Activated naive CD8-positive, alpha-beta T cell (primary cell): ENCODE data around the gene LARGE1.
A peak's percentile ranks its signal among the peaks of the same experiment; 100 is the strongest.

Source experiments
- H3K27ac Mint-ChIP-seq: one replicate; pipeline ENCODE4 v1.8.0; 2021; ENCODE audit warnings: mixed read lengths
- H3K27me3 Mint-ChIP-seq: one replicate; pipeline ENCODE4 v1.8.0; 2021; ENCODE audit warnings: mixed read lengths
- H3K36me3 Mint-ChIP-seq: one replicate; pipeline ENCODE4 v1.8.0; 2021; ENCODE audit warnings: mixed read lengths
- H3K4me1 Mint-ChIP-seq: one replicate; pipeline ENCODE4 v1.8.0; 2021; ENCODE audit warnings: low read depth, mixed read lengths
- H3K4me3 Mint-ChIP-seq: one replicate; pipeline ENCODE4 v1.8.0; 2021; ENCODE audit warnings: mild to moderate bottlenecking, mixed read lengths
- H3K9me3 Mint-ChIP-seq: one replicate; pipeline ENCODE4 v1.8.0; 2021; ENCODE audit warnings: low read depth, mixed read lengths

The LARGE1 gene

GRCh38 chr22:33920197-33920540, at the start of gene LARGE1:
Gene LARGE1, minus strand, starts transcription at chr22:33920476.
- Mint-ChIP-seq H3K4me1 (peaks cover 25% of the 10 kb centered on the region), H3K36me3 (no peaks in the 10 kb centered on the region), H3K4me3 (peak within 1 kb of the TSS; percentile 85), H3K27ac (no peak within 1 kb of the TSS), H3K9me3 (no peaks in the 10 kb centered on the region), H3K27me3 (peaks cover 24% of the 10 kb centered on the region)

DNA sequence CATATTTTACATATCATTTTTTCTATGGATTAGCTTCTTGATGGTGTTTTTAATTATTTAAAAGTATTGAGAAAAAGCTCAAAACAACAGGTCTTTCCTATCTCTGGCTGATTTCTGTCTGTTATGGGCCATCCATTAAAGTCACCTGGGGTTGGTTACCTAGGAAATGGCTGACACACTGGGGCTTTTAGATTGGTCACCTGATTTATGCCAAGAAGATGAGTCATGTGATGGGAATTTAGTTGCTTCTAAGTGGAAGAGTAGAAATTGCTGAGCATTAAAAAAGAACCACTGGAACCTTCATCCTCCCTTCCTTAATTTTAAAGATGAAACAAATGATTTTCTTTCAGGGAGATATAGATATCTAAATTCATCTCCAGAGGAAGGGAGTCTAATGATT, 48.8 kb upstream of the LARGE1 start:
- H3K9me3 Mint-ChIP-seq, result no peaks in the 10 kb centered on the region
- H3K4me1 Mint-ChIP-seq, result no peaks in the 10 kb centered on the region
- H3K4me3 Mint-ChIP-seq, result no peak overlapping the region
- H3K36me3 Mint-ChIP-seq, result no peaks in the 10 kb centered on the region
- H3K27me3 Mint-ChIP-seq, result peaks cover 17% of the 10 kb centered on the region
- H3K27ac Mint-ChIP-seq, result no peak overlapping the region

- Mint-ChIP-seq H3K27ac (no peak overlapping the region), H3K4me1 (no peaks in the 10 kb centered on the region)
These were observed 43.8 kb upstream of the LARGE1 start for GRCh38 chr22:33964121-33964520.

GRCh38 chr22:33962409-33962808, 42.1 kb upstream of the LARGE1 start:
- Mint-ChIP-seq H3K4me1 (no peaks in the 10 kb centered on the region), H3K27me3 (peaks cover 2% of the 10 kb centered on the region), H3K27ac (no peak overlapping the region), H3K36me3 (no peaks in the 10 kb centered on the region), H3K9me3 (no peaks in the 10 kb centered on the region), H3K4me3 (no peak overlapping the region)

More at GRCh38 chr22:33964121-33964520, 43.8 kb upstream of the LARGE1 start:
- H3K4me3 Mint-ChIP-seq, result no peak overlapping the region
- no peaks in the 10 kb centered on the region for H3K36me3 Mint-ChIP-seq
- peaks cover 3% of the 10 kb centered on the region for H3K27me3 Mint-ChIP-seq
- no peaks in the 10 kb centered on the region for H3K9me3 Mint-ChIP-seq

- no peak overlapping the region for H3K4me3 Mint-ChIP-seq
- no peaks in the 10 kb centered on the region for H3K4me1 Mint-ChIP-seq
- no peaks in the 10 kb centered on the region for H3K36me3 Mint-ChIP-seq
- H3K27ac Mint-ChIP-seq, result no peak overlapping the region
- no peaks in the 10 kb centered on the region for H3K9me3 Mint-ChIP-seq
- H3K27me3 Mint-ChIP-seq, result no peaks in the 10 kb centered on the region
These were observed 38.5 kb upstream of the LARGE1 start for GRCh38 chr22:33958741-33959140.

DNA sequence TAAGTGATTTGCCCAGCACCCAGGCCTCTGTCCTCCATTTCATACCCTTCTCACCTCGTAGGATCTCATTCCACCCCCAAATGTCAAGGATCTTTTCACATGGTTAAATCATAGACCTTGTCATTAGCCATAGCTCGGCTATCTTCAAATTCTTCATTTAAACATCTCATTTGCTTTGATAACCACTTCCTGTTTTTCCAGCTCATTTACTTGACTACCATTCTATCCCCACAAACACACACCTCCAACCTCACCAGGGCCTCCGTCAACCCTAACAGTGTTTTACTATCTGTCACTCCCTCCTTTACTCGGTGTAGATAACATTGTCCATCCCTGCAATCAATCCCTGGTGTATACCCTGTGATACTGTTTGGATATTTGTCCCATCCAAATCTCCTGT, 36.8 kb upstream of the LARGE1 start:
- no peak overlapping the region for H3K27ac Mint-ChIP-seq

DNA sequence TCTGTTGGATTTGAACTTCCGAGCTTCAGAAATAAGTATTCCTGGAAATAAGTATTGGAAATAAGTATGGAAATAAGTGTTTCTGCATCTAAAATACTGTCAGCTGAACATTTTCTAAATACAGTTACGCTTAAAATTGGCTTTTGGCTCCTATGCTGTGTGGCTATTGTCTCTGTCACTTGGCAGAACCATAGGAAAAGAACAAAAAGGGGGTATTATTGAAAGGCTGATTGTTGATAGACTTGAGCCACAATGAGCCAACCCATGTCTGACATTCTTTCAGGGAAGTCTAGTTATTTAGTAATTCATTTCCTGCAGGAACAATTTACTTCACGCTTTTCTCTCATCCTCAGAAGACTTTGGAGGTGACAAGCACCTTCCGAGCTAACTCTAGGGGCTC, 32.5 kb upstream of the LARGE1 start:
- no peaks in the 10 kb centered on the region for H3K9me3 Mint-ChIP-seq
- no peak overlapping the region for H3K4me3 Mint-ChIP-seq
- H3K27me3 Mint-ChIP-seq, result peaks cover 6% of the 10 kb centered on the region
- no peaks in the 10 kb centered on the region for H3K36me3 Mint-ChIP-seq
- H3K27ac Mint-ChIP-seq, result no peak overlapping the region
- H3K4me1 Mint-ChIP-seq, result no peaks in the 10 kb centered on the region

More for the DNA sequence above, 36.8 kb upstream of the LARGE1 start:
- Mint-ChIP-seq H3K27me3 (no peaks in the 10 kb centered on the region), H3K36me3 (no peaks in the 10 kb centered on the region), H3K4me3 (no peak overlapping the region), H3K9me3 (no peaks in the 10 kb centered on the region), H3K4me1 (no peaks in the 10 kb centered on the region)

- H3K36me3 Mint-ChIP-seq, result no peaks in the 10 kb centered on the region
- H3K4me3 Mint-ChIP-seq, result no peak overlapping the region
- no peaks in the 10 kb centered on the region for H3K4me1 Mint-ChIP-seq
- H3K27ac Mint-ChIP-seq, result no peak overlapping the region
- peaks cover 3% of the 10 kb centered on the region for H3K27me3 Mint-ChIP-seq
- no peaks in the 10 kb centered on the region for H3K9me3 Mint-ChIP-seq
These were observed 20.5 kb upstream of the LARGE1 start for GRCh38 chr22:33940741-33941140.

GRCh38 chr22:33932997-33933396, 12.7 kb upstream of the LARGE1 start:
- Mint-ChIP-seq H3K4me3 (no peak overlapping the region), H3K4me1 (no peaks in the 10 kb centered on the region), H3K27ac (no peak overlapping the region), H3K9me3 (no peaks in the 10 kb centered on the region), H3K36me3 (no peaks in the 10 kb centered on the region), H3K27me3 (peaks cover 3% of the 10 kb centered on the region)

DNA sequence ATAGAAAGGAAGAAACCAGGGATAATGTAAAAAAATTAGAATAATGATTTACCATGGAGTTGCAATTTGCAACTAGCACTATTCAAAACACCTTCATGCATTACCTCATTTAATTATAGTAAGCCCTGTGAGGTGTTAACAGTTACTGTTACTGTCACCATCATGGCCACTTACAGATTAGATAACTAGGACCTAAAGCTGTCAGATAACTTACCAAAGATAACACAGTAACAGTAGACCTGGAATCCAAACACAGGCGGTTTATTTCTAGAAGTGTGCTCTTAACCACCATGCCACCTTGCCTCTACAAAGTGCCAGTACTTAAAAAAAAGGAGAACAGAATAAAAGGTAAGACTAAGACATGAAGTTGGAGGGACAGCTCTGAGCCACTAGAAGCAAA, 11.1 kb upstream of the LARGE1 start:
- H3K36me3 Mint-ChIP-seq, result no peaks in the 10 kb centered on the region
- peaks cover 3% of the 10 kb centered on the region for H3K27me3 Mint-ChIP-seq
- no peaks in the 10 kb centered on the region for H3K4me1 Mint-ChIP-seq
- no peak overlapping the region for H3K4me3 Mint-ChIP-seq
- no peaks in the 10 kb centered on the region for H3K9me3 Mint-ChIP-seq
- H3K27ac Mint-ChIP-seq, result no peak overlapping the region

GRCh38 chr22:33927752-33928151, 7.5 kb upstream of the LARGE1 start:
- Mint-ChIP-seq H3K36me3 (no peaks in the 10 kb centered on the region), H3K9me3 (no peaks in the 10 kb centered on the region), H3K4me3 (no peak overlapping the region)

DNA sequence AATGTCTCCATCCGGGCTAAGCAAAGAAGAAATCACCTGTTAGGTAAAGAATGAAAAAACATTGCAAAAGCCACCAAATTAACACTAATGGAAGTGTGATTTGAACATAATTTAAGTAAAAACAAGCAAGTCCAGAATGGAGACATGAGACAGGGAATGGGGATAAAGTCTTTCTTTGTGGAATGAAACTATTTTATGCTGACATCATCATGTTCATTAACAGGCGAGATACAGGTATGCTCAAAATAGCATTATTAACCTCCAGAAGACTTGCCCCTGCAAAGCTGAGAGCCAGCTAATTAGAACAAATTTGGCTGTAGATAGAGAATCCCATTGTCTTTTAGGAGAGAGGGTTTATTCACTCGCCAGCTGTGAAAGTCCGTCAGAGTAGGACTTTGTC, 4.9 kb upstream of the LARGE1 start:
- Mint-ChIP-seq H3K4me3 (no peak overlapping the region), H3K9me3 (no peaks in the 10 kb centered on the region), H3K27ac (no peak overlapping the region), H3K36me3 (no peaks in the 10 kb centered on the region), H3K27me3 (peaks cover 12% of the 10 kb centered on the region), H3K4me1 (peaks cover 18% of the 10 kb centered on the region)

More at GRCh38 chr22:33927752-33928151, 7.5 kb upstream of the LARGE1 start:
- H3K27ac Mint-ChIP-seq, result no peak overlapping the region
- peaks cover 13% of the 10 kb centered on the region for H3K27me3 Mint-ChIP-seq
- H3K4me1 Mint-ChIP-seq, result peaks cover 8% of the 10 kb centered on the region

DNA sequence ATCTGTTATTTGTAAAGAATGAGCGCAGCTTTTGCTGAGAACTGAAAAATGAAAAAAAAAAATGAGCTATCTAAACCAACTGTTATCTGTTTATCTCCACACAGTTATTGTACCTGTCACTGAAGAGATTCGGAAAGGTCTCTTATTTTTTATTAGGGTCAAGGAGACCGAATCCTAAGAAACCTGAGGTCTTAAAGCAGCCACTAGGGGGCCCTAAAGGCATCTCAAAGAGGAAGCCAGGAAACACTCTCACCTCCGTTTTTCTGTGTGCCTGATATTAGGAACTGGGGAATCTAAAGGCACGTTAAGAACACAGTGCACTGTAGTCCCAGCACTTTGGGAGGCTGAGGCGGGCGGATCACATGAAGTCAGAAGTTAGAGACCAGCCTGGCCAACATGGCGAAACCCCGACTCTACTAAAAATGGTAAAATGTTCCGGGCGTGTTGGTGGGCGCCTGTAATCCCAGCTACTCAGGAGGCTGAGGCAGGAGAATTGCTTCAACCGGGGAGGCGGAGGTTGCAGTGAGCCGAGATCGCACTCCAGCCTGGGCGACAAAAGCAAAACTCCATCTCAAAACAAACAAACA, 3.5 kb upstream of the LARGE1 start:
- Mint-ChIP-seq H3K9me3 (no peaks in the 10 kb centered on the region), H3K4me1 (peaks cover 23% of the 10 kb centered on the region), H3K4me3 (peak overlapping the region; percentile 89), H3K27me3 (peaks cover 18% of the 10 kb centered on the region), H3K27ac (no peak overlapping the region), H3K36me3 (no peaks in the 10 kb centered on the region)

DNA sequence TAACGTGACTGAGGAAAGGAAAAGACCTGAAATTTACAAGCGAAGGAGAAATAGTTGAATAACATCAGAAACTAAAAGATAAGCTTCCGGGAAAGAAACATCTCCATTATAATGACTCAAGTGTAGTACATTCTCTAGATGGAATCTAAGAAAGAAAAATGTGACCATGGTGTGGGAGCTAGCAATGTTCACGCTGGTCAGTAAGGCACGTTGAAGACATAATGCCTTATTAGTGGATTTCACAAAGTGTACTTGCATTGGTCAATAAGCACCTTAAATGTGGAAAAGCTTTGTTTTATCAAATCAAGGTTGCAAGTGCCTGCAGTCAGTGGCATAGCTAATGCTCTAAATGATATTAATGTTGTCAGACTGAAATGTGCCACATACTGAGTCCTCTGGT, 2.8 kb upstream of the LARGE1 start:
- Mint-ChIP-seq H3K27ac (no peak overlapping the region), H3K27me3 (peaks cover 21% of the 10 kb centered on the region), H3K9me3 (no peaks in the 10 kb centered on the region), H3K4me3 (peak overlapping the region; percentile 89), H3K36me3 (no peaks in the 10 kb centered on the region), H3K4me1 (peaks cover 25% of the 10 kb centered on the region)

DNA sequence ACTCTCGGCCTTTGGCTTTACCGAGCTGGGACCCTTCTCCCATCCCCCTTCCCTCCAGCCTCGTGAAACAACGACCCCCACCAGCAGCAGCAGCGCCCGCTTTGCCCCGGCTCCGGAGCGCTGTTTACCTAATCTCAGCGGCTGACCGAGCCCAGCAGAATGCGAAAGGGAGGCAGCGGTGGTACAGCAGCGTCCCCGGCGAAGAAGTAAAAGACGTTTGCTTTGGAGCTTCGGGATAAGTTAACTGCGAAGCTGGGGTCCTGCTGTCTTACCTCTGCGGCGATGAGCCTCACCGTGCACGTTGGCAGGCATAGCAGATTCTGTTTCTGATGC, 2.0 kb upstream of the LARGE1 start:
- peak overlapping the region; percentile 89 for H3K4me3 Mint-ChIP-seq
- no peaks in the 10 kb centered on the region for H3K9me3 Mint-ChIP-seq
- H3K27me3 Mint-ChIP-seq, result peaks cover 23% of the 10 kb centered on the region
- peaks cover 25% of the 10 kb centered on the region for H3K4me1 Mint-ChIP-seq
- H3K27ac Mint-ChIP-seq, result no peak overlapping the region
- H3K36me3 Mint-ChIP-seq, result no peaks in the 10 kb centered on the region

GRCh38 chr22:33921525-33922348, 1.5 kb upstream of the LARGE1 start:
- Mint-ChIP-seq H3K27me3 (peaks cover 22% of the 10 kb centered on the region), H3K4me1 (peaks cover 25% of the 10 kb centered on the region), H3K4me3 (peak overlapping the region; percentile 89), H3K36me3 (no peaks in the 10 kb centered on the region), H3K9me3 (no peaks in the 10 kb centered on the region), H3K27ac (no peak overlapping the region)
